Esophagus muscularis mucosa (tissue), 3 donors: ENCODE results near the gene KIF14.

Source experiments
- POLR2A ChIP-seq: fragments of 450-650 bp; IDR thresholded peaks from one replicate; pipeline ENCODE4 v1.6.1; 2017; ENCODE audit warnings: antibody characterized with exemption, moderate library complexity, mild to moderate bottlenecking, low read depth
- POLR2AphosphoS5 ChIP-seq, 2 donors: sonication (generic); formaldehyde crosslinking; IDR thresholded peaks; one replicate each; pipeline ENCODE4 v1.6.1; 2017; ENCODE audit warnings: antibody characterized with exemption in 2 of 2
- TF ChIP-seq, protein P1 (sequence below), 3 experiments: fragments of 200-600 bp in 2 of 3; fragments of 450-650 bp in 1 of 3; sonication (generic) in 2 of 3; IDR thresholded peaks; one replicate each; pipeline ENCODE4 v1.5.1; 2017 to 2019; ENCODE audit warnings: antibody characterized with exemption in 3 of 3, mild to moderate bottlenecking in 2 of 3, moderate library complexity in 1 of 3

DNA sequence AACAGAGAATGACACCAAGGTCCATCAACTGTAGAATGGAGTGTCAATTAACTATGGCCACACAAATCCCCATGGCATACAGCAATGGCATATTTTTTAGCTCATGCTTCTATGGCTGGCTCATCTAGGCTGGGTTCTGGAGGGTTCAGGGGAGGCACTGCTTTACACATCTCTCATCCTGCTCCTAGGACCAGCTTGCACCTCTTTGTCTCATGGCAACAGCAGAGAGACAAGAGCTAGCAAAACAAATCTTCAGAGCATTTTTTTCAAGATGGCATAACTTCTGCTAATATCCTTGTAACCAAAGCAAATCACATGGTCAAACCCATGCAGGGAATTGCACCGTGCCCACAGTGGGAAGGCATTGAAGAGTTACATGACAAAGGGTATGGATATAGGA, 82.4 kb downstream of the KIF14 start:
- TF ChIP-seq, protein P1, sequence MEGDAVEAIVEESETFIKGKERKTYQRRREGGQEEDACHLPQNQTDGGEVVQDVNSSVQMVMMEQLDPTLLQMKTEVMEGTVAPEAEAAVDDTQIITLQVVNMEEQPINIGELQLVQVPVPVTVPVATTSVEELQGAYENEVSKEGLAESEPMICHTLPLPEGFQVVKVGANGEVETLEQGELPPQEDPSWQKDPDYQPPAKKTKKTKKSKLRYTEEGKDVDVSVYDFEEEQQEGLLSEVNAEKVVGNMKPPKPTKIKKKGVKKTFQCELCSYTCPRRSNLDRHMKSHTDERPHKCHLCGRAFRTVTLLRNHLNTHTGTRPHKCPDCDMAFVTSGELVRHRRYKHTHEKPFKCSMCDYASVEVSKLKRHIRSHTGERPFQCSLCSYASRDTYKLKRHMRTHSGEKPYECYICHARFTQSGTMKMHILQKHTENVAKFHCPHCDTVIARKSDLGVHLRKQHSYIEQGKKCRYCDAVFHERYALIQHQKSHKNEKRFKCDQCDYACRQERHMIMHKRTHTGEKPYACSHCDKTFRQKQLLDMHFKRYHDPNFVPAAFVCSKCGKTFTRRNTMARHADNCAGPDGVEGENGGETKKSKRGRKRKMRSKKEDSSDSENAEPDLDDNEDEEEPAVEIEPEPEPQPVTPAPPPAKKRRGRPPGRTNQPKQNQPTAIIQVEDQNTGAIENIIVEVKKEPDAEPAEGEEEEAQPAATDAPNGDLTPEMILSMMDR (IDR thresholded peaks at IDR 0.05) = no peak
- TF ChIP-seq POLR2A (no peak), POLR2AphosphoS5 (IDR thresholded peaks at IDR 0.05) (no peak)
